ENCODE data around the gene SERBP1.

DNA sequence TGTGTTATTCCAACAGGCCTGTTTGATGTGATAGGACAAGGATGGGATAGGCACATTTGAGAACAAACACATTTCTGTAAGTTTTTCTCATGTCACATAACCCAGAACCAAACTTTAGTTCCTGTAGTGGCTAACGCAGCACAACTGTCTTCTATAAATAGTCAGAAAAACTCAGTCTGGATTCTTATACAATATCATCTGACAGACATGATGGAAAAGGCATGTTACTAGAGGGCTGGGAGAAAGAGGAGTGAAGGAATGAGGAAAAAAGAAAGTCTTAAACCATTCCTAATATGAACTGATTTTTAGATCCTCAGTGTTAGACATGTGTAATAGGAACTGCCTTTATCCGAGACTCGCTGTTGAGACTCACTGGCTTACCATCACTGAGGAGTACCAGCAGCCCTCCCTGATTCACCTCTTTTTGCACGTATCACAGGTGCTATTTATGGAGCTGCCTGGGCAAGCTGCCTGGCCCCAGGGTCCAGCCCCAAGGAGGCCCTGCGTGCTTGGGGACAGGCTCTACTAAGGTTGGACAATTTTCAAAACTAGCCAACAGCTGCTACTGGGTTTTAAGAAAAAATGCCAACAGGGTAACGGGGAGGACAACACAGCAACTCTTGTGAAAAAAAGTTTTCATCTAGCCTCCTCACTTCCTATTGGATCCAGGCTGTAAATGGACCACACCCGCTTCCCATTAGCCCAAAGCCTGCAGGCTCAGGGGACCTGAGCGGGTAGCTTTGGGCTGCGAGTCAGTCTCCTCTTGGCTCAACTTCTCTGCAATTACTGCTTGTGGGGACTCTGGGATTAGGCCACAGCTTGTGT lies 30.7 kb upstream of the SERBP1 start:
- TF ChIP-seq CTCF (IDR thresholded peaks at IDR 0.05): no peak
- no peak for TF ChIP-seq POLR2A (IDR thresholded peaks at IDR 0.05)

All from adrenal gland (tissue), 5 donors.